HG03139 (cell line): ENCODE data around the gene CDH4.

ENCODE experiments used
- ATAC-seq: cut with Tn5 transposase; IDR thresholded peaks from one replicate; pipeline ENCODE4 v1.9.1; 2021; ENCODE audit not compliant: unreplicated experiment

CDH4 gene

DNA sequence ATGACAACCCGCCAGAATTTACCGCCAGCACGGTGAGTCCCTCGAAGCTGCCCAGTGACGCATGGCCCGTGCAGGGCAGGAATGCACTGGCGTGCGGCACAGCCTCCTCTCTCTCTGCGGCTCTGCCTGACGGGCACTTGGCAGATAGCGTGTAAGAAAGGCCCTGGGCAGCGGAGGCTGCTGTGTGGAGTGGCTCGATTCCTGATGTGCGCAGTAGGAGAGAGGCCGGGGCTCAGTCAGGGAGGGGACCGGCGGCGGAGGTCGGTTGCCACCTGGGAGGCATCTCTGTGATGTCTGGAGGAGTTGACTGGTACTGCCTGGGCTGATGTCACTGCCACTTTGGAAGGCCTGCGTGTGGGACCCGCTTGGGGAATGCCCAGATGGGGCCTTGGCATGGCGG is 643.0 kb downstream of the CDH4 start:
- no peak for ATAC-seq

DNA sequence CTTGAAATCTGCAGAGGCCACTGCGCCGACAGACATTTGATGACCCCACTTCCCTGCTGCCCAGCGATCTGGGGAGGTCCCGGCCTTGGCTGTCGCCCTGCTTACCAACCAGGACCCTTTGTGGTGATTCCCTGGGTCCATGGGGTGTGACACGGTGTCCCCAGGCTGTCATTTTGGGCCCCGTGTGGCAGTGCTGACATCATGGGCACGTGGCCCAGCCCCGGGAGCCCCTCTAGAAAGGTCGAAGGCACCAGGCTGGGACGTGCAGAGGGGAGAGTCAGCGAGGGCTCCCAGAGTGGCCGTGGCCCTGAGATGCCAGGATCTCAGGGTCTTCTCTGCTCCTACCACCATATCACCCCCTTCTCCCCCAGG is 643.6 kb downstream of the CDH4 start:
- no peak for ATAC-seq

DNA sequence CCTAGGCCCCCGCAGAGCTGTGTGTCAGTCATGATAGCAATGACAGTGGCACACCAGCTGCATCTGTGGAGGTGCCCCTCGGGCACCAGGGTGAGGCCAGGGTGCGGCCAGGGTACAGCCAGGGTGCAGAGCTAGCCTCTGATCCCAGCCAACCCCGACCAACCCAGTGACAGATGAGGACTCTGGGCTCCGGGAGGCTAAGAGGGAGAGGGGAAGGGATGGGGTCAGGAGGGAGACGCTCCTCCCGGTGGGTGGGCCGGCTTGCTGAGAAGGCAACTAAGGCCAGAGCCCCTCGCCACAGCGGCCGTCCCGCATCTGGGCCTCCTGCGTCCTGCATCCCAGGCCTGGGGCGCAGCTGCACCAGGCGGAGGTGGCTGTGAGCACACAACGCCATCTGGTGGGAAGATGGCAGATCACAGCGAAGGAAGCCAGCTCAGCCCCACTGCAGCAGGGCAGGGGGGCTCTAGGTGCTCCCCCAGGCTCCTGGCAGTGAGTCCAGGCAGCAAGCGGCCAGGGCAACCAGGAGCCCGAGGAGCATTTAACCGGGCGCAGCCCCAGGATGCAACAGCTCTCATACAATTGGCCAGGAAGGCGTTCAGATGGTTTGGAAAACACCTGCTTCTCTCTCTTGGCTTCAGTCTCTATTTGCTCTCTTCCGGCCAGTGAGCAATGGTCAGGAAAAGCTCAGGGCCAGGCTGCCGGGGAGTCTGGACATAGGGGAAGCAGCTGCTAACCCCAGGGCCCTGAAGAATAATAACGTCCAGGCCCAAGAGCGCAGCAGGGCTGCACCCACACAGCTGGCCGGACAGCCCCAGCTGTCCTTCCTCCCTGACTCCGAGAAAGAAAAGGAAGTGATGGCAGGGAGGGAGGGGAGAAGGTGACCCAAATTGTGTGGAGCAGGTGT is 644.2 kb downstream of the CDH4 start:
- no peak for ATAC-seq

- ATAC-seq: no peak
These were observed 645.6 kb downstream of the CDH4 start for GRCh38 chr20:61897401-61898295.

GRCh38 chr20:61898405-61898804 is 646.3 kb downstream of the CDH4 start:
- no peak for ATAC-seq

GRCh38 chr20:61900011-61900944 is 648.2 kb downstream of the CDH4 start:
- no peak for ATAC-seq

- no peak for ATAC-seq
These were observed 648.9 kb downstream of the CDH4 start for GRCh38 chr20:61900945-61901293.

GRCh38 chr20:61901392-61902220 is 649.5 kb downstream of the CDH4 start:
- no peak for ATAC-seq

- ATAC-seq: no peak
These were observed 650.3 kb downstream of the CDH4 start for GRCh38 chr20:61902221-61902869.

DNA sequence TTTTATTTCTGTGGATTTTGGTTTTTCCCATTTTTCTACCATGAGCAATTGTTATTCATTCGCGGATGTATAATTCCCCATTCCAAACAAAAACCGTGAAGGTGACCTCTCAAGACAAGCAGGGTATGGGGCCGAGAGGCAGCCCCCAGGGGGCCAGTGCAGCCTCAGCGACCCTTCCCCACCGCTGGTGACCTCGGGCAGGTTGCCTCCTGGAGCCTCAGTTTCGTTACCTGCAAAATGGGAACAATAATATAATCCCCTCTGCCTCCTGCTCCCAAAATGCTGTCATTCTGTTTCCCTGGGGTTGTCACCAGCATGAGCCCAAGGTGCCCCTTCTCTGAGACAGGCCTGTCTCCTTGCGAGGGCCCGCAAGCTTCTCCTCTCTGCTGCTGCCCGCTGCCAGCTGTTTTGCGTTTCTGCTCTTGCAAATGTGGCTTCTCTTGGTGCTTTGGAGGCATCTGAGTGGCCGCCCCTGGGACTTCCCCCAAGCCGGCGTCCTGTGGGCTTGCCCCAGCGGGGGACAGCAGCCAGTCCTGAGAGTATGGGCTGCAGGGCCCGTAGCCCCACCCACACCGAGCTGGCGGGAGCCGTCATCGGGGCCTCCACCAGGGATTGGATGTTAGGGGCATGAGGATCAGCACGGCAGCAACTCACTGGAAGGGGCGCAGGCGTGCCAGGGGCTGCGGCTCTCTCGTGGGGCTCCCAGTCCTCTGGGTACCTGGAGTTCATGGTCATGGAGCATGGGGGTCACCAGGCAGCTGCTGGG is 651.7 kb downstream of the CDH4 start:
- ATAC-seq: no peak

DNA sequence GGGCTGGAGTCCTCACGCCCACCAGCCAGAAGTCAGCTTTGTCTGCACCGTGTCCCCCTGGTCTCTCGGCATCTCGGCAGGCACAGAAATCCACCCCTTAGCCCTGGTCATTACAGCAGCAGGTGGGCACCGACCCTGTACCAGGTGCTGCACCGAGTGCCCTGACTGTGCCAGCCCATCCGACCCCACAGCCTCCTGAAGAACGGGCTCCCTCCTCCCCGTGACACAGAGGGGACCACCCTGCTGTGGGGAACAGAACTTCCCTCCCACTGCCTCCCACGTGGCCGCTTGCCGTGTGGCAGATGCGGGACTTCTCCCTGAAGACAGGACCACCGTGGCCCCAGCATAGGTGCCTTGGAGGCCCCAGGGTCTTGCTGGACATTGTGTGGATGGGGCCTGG is 652.4 kb downstream of the CDH4 start:
- no peak for ATAC-seq

DNA sequence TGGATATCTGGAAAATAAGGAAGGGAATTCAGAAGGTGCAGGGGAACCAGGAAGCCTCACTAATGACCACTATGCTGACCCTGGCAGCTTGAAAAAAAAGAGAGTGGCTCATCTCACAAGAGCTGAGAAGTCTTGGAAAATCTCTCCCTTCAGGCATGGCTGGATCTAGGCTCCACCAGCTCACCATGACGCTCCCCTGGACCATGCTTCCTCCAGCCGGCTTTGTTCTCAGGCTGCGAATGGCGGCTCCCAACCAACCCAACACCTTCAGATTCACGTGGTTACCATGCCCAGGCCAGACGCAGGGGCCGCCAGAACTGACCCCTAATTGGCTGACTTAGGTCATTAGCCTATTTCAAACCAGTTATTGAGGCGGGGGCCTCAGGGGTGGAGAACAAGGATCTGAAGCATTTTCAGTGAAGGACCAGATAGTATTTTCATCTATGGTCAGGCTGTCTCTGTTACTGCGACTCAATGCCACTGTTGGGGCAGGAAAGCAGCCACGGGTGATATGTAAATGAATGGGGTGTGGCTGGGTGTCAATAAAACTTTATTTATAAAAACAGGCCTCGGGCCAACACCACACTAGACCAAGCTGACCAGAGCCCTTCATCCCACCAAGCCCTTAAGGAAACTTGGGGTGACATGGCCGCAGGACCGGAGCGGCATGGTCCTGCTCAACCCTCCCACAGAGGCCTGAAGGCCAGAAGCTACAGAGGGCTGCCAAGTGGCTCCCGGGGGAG is 653.9 kb downstream of the CDH4 start:
- no peak for ATAC-seq

DNA sequence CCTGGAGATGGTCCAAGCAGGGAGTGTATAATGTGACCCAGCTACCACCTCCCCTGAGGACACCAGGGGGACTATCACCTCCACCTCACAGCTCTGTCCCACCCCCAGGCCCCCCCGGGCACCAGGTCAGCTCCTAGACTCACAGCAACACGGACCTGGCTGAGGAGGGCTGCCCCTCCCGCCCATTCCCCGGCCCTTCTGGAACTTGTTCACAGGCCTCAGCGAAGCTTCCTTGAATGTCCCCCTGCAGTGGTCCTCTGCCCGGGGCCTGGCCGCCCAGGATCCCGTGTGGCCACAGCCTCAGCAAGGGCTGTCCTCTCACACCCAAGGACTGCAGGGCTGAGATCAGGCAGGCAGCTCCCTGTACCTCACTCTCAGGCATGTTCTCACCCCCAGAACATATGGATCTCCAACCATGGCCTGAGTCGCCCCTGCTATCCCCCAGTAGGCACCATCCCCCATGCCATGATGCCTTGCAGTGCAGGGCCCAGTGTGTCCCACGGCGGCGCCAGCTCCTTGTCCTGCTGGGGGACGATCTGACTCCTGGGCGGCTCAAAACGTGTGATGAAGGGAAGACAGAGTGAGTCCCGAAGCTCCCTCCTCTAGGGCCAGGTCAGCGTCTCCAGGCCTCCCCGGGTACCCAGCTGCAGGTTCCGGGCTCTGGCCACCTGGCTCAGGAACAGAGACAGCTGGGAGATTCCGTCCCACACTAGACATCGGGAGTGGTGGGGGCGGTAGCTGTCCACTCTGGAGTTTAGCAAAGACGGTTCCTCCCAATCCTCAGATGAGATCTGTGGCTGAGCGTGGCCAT is 655.2 kb downstream of the CDH4 start:
- ATAC-seq: no peak

DNA sequence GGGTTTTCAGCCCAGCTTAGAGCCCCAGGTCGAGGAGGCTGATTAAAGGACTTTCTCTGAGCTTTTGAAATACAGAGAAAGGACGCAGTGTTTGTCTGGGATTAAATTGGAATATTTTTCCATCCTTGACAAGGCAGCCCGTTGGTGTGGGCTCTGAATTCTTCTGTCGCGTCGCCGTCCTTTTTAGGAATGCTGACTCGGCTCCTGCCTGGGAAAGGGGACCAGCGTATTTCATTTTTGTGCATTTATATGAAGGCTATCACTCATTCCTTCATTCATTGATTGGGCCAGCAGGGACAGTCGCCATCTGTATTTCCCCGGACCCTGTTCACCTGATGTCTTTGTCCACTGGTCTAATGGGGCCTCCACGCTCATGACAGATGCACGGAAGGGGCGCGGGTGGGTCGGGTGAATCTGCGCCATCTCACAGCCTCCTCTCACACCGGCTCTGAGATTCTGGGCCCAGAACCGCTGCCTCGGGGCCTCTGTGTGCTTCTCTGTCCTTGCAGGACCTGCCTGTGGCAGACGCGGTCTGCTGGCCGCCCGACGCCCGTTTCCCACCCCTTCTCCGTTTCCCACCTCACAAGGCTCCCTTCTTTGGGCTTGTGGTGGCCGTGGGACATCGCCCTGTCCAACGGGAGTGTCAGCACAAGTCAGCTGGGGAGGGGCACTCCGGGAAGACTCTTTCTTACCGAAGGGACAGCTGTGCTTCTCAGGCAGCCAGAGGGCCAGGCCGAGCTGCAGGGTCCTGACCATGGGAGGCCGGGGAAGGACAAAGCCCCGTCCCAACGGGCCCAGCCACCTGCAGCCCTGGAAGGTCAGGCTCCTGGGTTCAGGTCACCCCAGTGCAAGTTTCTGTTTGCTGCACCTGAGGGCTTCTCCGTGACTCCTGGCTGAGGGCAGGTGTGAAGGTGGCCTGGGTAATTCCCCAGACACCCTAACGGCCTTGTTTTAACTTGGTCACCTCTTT is 656.3 kb downstream of the CDH4 start:
- no peak for ATAC-seq

DNA sequence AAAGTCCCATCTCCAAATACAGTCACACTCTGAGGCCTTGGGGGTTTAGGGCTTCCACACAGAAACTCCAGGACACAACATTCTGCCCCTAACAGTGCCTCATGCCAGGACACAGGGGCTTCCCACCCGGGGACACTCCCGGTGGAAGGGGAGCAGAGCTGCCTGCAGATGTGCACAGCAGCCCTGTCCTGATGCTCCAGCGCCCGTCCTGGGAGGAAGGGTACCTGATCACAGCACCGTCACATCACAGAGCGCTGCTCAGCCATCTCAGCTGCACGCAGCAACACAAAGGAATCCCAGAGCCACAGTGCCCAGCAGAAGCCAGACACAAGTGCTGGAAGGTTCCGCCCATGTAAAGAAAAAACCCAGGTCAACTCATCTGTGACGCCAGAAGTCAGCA is 657.0 kb downstream of the CDH4 start:
- no peak for ATAC-seq

- ATAC-seq: no peak
These were observed 657.8 kb downstream of the CDH4 start for GRCh38 chr20:61909821-61910220.
